ENCODE measurements around the gene HAUS3.
"Not testable (repeated sequence)": the region's sequence is repeated elsewhere in the genome, so short reads cannot be mapped to it uniquely, and the experiment has no call there.

HAUS3 gene

GRCh38 chr4:2202789-2203188 lies 39.1 kb downstream of the HAUS3 start:
- H3K4me3 Mint-ChIP-seq, H3K27ac Mint-ChIP-seq, H3K27me3 Mint-ChIP-seq, H3K36me3 Mint-ChIP-seq, CTCF ChIA-PET, H3K4me1 Mint-ChIP-seq, DNase-seq, H3K9me3 Mint-ChIP-seq: not testable (repeated sequence)

- Mint-ChIP-seq H3K9me3 (no peaks in the 10 kb centered on the region), H3K4me1 (no peaks in the 10 kb centered on the region), H3K27ac (no peak overlapping the region), H3K4me3 (no peak overlapping the region), H3K36me3 (peaks cover 3% of the 10 kb centered on the region), H3K27me3 (no peaks in the 10 kb centered on the region)
- no peak for DNase-seq
- CTCF ChIA-PET: no interaction called here
Observed at GRCh38 chr4:2194496-2194895, 47.4 kb downstream of the HAUS3 start.

GRCh38 chr4:2193326-2193725 lies 48.6 kb downstream of the HAUS3 start:
- H3K9me3 Mint-ChIP-seq: no peaks in the 10 kb centered on the region

GRCh38 chr4:2186865-2187172 lies 55.1 kb downstream of the HAUS3 start:
- H3K36me3 Mint-ChIP-seq: peaks cover 5% of the 10 kb centered on the region
- H3K4me3 Mint-ChIP-seq: no peak overlapping the region
- no peaks in the 10 kb centered on the region for H3K27me3 Mint-ChIP-seq
- peaks cover 13% of the 10 kb centered on the region for H3K9me3 Mint-ChIP-seq
- no peaks in the 10 kb centered on the region for H3K4me1 Mint-ChIP-seq
- no peak for DNase-seq
- CTCF ChIA-PET: interaction anchor here (0.5 kb wide), 1 partner anchor 30 kb away, joined by 3 read pairs; no protein-coding TSS in a partner anchor
- H3K27ac Mint-ChIP-seq: no peak overlapping the region

More at GRCh38 chr4:2193326-2193725, 48.6 kb downstream of the HAUS3 start:
- no peaks in the 10 kb centered on the region for H3K27me3 Mint-ChIP-seq
- no peaks in the 10 kb centered on the region for H3K4me1 Mint-ChIP-seq
- no peak overlapping the region for H3K4me3 Mint-ChIP-seq
- CTCF ChIA-PET: no interaction called here
- H3K36me3 Mint-ChIP-seq: peaks cover 3% of the 10 kb centered on the region
- H3K27ac Mint-ChIP-seq: no peak overlapping the region
- no peak for DNase-seq

- H3K27ac Mint-ChIP-seq: no peak overlapping the region
- peaks cover 13% of the 10 kb centered on the region for H3K9me3 Mint-ChIP-seq
- peak; percentile 38 for DNase-seq
- H3K36me3 Mint-ChIP-seq: peaks cover 5% of the 10 kb centered on the region
- H3K4me1 Mint-ChIP-seq: no peaks in the 10 kb centered on the region
- no peak overlapping the region for H3K4me3 Mint-ChIP-seq
- no peaks in the 10 kb centered on the region for H3K27me3 Mint-ChIP-seq
- CTCF ChIA-PET: interaction anchor here (0.5 kb wide), 1 partner anchor 31 kb away, joined by 3 read pairs; no protein-coding TSS in a partner anchor
Observed at GRCh38 chr4:2186133-2186864, 55.6 kb downstream of the HAUS3 start.

- no peak overlapping the region for H3K4me3 Mint-ChIP-seq
- H3K27ac Mint-ChIP-seq: no peak overlapping the region
- no peaks in the 10 kb centered on the region for H3K27me3 Mint-ChIP-seq
- CTCF ChIA-PET: interaction anchor here (0.8 kb wide), 1 partner anchor 11 kb away, joined by 3 read pairs; no protein-coding TSS in a partner anchor
- no peaks in the 10 kb centered on the region for H3K4me1 Mint-ChIP-seq
- peaks cover 13% of the 10 kb centered on the region for H3K9me3 Mint-ChIP-seq
- no peak for DNase-seq
- peaks cover 5% of the 10 kb centered on the region for H3K36me3 Mint-ChIP-seq
Observed at GRCh38 chr4:2183394-2183793, 58.5 kb downstream of the HAUS3 start.

GRCh38 chr4:2182994-2183393 lies 58.9 kb downstream of the HAUS3 start:
- CTCF ChIA-PET: interaction anchor here (0.8 kb wide), 1 partner anchor 10 kb away, joined by 3 read pairs; no protein-coding TSS in a partner anchor

GRCh38 chr4:2180410-2180809 lies 61.5 kb downstream of the HAUS3 start:
- H3K27ac Mint-ChIP-seq: no peak overlapping the region
- CTCF ChIA-PET: no interaction called here
- peaks cover 6% of the 10 kb centered on the region for H3K9me3 Mint-ChIP-seq
- no peaks in the 10 kb centered on the region for H3K27me3 Mint-ChIP-seq
- peaks cover 22% of the 10 kb centered on the region for H3K4me1 Mint-ChIP-seq
- H3K36me3 Mint-ChIP-seq: peaks cover 9% of the 10 kb centered on the region
- no peak overlapping the region for H3K4me3 Mint-ChIP-seq
- no peak for DNase-seq

More at GRCh38 chr4:2182994-2183393, 58.9 kb downstream of the HAUS3 start:
- Mint-ChIP-seq H3K27me3 (no peaks in the 10 kb centered on the region), H3K4me1 (no peaks in the 10 kb centered on the region), H3K27ac (no peak overlapping the region), H3K9me3 (peaks cover 12% of the 10 kb centered on the region), H3K36me3 (peaks cover 5% of the 10 kb centered on the region), H3K4me3 (no peak overlapping the region)
- no peak for DNase-seq

GRCh38 chr4:2179717-2180116 lies 62.2 kb downstream of the HAUS3 start:
- Mint-ChIP-seq H3K27ac (no peak overlapping the region), H3K4me3 (no peak overlapping the region), H3K9me3 (peaks cover 6% of the 10 kb centered on the region), H3K27me3 (no peaks in the 10 kb centered on the region), H3K36me3 (peaks cover 10% of the 10 kb centered on the region), H3K4me1 (peaks cover 28% of the 10 kb centered on the region)
- no peak for DNase-seq
- CTCF ChIA-PET: no interaction called here

- Mint-ChIP-seq H3K36me3 (peaks cover 10% of the 10 kb centered on the region), H3K4me3 (no peak overlapping the region), H3K9me3 (peaks cover 6% of the 10 kb centered on the region), H3K27ac (no peak overlapping the region), H3K4me1 (peaks cover 31% of the 10 kb centered on the region), H3K27me3 (no peaks in the 10 kb centered on the region)
- DNase-seq: no peak
- CTCF ChIA-PET: no interaction called here
Observed at GRCh38 chr4:2178986-2179385, 62.9 kb downstream of the HAUS3 start.
